ENCODE data around the gene SLC24A3.

The SLC24A3 gene

GRCh38 chr20:19562426-19562825 lies 350.0 kb downstream of the SLC24A3 start:
- DNase-seq: no peak

- DNase-seq: no peak
Observed at GRCh38 chr20:19564261-19564660, 351.8 kb downstream of the SLC24A3 start.

GRCh38 chr20:19565736-19566135 lies 353.3 kb downstream of the SLC24A3 start:
- no peak for DNase-seq

- DNase-seq: no peak
Observed at GRCh38 chr20:19566226-19566945, 353.9 kb downstream of the SLC24A3 start.

- DNase-seq: no peak
Observed at GRCh38 chr20:19568128-19568527, 355.7 kb downstream of the SLC24A3 start.

GRCh38 chr20:19571996-19572395 lies 359.6 kb downstream of the SLC24A3 start:
- DNase-seq: no peak

- no peak for DNase-seq
Observed at GRCh38 chr20:19577692-19578091, 365.2 kb downstream of the SLC24A3 start.

- DNase-seq: no peak
Observed at GRCh38 chr20:19582782-19583181, 370.3 kb downstream of the SLC24A3 start.

GRCh38 chr20:19583532-19584175 lies 371.2 kb downstream of the SLC24A3 start:
- peak; percentile 72 for DNase-seq

GRCh38 chr20:19588241-19588640 lies 375.8 kb downstream of the SLC24A3 start:
- no peak for DNase-seq

GRCh38 chr20:19588732-19589131 lies 376.3 kb downstream of the SLC24A3 start:
- peak; percentile 51 for DNase-seq

- DNase-seq: no peak
Observed at GRCh38 chr20:19589787-19590362, 377.4 kb downstream of the SLC24A3 start.

GRCh38 chr20:19590382-19590781 lies 377.9 kb downstream of the SLC24A3 start:
- DNase-seq: no peak

- no peak for DNase-seq
Observed at GRCh38 chr20:19593762-19594161, 381.3 kb downstream of the SLC24A3 start.

GRCh38 chr20:19594896-19595295 lies 382.5 kb downstream of the SLC24A3 start:
- no peak for DNase-seq

GRCh38 chr20:19598117-19598850 lies 385.8 kb downstream of the SLC24A3 start:
- no peak for DNase-seq

GRCh38 chr20:19599200-19599599 lies 386.8 kb downstream of the SLC24A3 start:
- DNase-seq: no peak

- no peak for DNase-seq
Observed at GRCh38 chr20:19600042-19600441, 387.6 kb downstream of the SLC24A3 start.

GRCh38 chr20:19601126-19601810 lies 388.8 kb downstream of the SLC24A3 start:
- DNase-seq: no peak

GRCh38 chr20:19602675-19603375 lies 390.4 kb downstream of the SLC24A3 start:
- DNase-seq: no peak

- no peak for DNase-seq
Observed at GRCh38 chr20:19603376-19603750, 390.9 kb downstream of the SLC24A3 start.

GRCh38 chr20:19605786-19606485 lies 393.5 kb downstream of the SLC24A3 start:
- DNase-seq: no peak

Measured in NCI-H1694 (cell line).